ENCODE data around the gene TCP11. TPM values are rescaled to one million over a fixed set of nuclear protein-coding genes. Genes with fewer than 3 reads are reported as not detected.
"Not testable (repeated sequence)": the region's sequence is repeated elsewhere in the genome, so short reads cannot be mapped to it uniquely, and the experiment has no call there.

TCP11 gene
- total RNA-seq, 2 donors from 2014 or later = not detected

DNA sequence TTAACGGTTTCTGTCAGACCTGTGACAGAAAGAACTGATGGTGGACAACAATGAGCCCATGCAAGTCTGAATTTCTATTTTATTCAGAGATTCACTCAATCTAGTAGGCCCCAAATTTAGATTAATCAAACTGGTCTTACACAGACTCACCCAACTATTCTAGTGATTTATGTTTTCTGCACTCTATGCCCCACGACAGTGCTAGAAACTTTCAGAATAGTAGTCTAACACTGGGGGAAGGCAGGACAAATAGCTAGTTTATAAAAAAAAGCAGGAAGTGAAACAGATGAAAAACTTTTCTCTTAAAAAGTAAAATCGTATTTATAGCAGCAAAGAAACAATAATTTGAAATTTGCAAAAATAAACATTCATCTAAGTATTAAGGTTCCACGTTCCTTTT, 5.0 kb downstream of the TCP11 start:
- Histone ChIP-seq H3K4me3 (no peak overlapping the region), H3K27ac (no peak overlapping the region), H3K9me3 (no peaks in the 10 kb centered on the region), H3K36me3 (no peaks in the 10 kb centered on the region), H3K4me1 (peaks cover 0 to 12% of the 10 kb centered on the region in 2 donors), H3K27me3 (no peaks in the 10 kb centered on the region)
- TF ChIP-seq, protein P1, sequence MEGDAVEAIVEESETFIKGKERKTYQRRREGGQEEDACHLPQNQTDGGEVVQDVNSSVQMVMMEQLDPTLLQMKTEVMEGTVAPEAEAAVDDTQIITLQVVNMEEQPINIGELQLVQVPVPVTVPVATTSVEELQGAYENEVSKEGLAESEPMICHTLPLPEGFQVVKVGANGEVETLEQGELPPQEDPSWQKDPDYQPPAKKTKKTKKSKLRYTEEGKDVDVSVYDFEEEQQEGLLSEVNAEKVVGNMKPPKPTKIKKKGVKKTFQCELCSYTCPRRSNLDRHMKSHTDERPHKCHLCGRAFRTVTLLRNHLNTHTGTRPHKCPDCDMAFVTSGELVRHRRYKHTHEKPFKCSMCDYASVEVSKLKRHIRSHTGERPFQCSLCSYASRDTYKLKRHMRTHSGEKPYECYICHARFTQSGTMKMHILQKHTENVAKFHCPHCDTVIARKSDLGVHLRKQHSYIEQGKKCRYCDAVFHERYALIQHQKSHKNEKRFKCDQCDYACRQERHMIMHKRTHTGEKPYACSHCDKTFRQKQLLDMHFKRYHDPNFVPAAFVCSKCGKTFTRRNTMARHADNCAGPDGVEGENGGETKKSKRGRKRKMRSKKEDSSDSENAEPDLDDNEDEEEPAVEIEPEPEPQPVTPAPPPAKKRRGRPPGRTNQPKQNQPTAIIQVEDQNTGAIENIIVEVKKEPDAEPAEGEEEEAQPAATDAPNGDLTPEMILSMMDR (IDR thresholded peaks at IDR 0.05) = no peak
- no peak for DNase-seq (ENCODE audit: low spot score)

DNA sequence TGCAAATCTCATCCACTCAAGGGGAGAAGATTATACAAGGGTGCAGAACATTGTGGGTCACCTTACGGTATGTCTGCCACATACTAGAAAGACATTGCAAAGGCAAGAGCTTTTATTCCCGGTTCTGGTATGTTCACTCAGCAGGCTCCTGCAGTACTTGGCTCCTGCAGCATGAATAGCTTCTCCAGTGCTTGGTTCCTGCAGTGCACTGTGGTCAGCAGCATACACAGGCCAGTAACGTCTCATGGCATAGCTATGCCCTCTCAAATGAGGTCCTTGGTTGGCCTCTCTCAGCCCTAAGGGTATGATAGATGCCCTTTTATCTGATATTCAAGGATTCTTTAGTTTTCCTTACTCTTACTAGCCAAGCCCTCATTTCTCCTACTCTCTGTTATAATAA, 12.6 kb downstream of the TCP11 start:
- Histone ChIP-seq H3K9me3 (no peaks in the 10 kb centered on the region), H3K4me1 (no peaks in the 10 kb centered on the region), H3K4me3 (no peak overlapping the region), H3K27ac (no peak overlapping the region), H3K36me3 (no peaks in the 10 kb centered on the region), H3K27me3 (no peaks in the 10 kb centered on the region)
- DNase-seq (ENCODE audit: low spot score) = no peak
- TF ChIP-seq, protein P1 (IDR thresholded peaks at IDR 0.05) = no peak

DNA sequence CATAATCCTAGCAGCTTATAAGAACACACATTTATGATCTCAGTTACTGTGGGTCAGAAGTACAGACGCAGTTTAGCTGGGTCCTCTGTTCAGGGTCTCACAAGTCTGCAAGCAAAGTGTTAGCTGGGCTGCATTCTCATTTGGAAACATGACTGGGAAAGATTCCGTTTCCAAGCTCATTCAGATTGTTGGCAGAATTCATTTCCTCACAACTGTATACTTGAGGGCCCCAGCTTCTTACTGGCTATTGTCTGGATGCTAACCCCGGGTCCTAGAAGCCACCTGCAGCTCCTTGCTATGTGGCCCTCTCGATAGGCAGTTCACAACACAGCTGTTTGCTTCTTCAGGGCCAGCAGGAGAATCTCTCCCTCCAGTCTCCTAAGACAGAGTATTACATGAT, 13.1 kb downstream of the TCP11 start:
- no peak overlapping the region for H3K27ac ChIP-seq
- H3K9me3 ChIP-seq = peaks cover 0 to 2% of the 10 kb centered on the region in 2 donors
- no peaks in the 10 kb centered on the region for H3K36me3 ChIP-seq
- no peak overlapping the region for H3K4me3 ChIP-seq
- no peaks in the 10 kb centered on the region for H3K4me1 ChIP-seq
- no peaks in the 10 kb centered on the region for H3K27me3 ChIP-seq
- TF ChIP-seq, protein P1 (IDR thresholded peaks at IDR 0.05) = no peak
- DNase-seq (ENCODE audit: low spot score) = no peak

DNA sequence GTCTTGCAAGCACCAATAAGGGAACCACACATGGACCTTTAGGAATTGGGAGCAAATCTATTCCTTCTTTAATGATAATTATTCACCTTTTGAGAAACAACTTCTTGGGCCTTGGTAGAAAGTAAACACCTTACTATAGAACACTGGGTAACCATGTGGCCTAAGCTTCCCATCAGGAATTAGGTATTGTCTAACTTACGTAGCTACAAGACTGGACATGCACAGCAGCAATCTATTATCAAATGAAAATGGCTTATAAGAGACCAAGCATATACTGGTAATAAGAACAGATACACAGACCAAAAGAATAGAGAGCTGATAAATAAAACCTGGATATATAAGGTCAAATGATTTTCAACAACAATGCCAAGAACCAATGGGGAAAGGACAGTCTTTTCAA, 16.8 kb downstream of the TCP11 start:
- TF ChIP-seq, protein P1 (IDR thresholded peaks at IDR 0.05) = no peak
- no peak overlapping the region for H3K27ac ChIP-seq
- H3K4me3 ChIP-seq = no peak overlapping the region
- no peak for DNase-seq (ENCODE audit: low spot score)
- H3K36me3 ChIP-seq = no peaks in the 10 kb centered on the region
- H3K27me3 ChIP-seq = no peaks in the 10 kb centered on the region
- H3K4me1 ChIP-seq = no peaks in the 10 kb centered on the region
- peaks cover 0 to 7% of the 10 kb centered on the region in 2 donors for H3K9me3 ChIP-seq

DNA sequence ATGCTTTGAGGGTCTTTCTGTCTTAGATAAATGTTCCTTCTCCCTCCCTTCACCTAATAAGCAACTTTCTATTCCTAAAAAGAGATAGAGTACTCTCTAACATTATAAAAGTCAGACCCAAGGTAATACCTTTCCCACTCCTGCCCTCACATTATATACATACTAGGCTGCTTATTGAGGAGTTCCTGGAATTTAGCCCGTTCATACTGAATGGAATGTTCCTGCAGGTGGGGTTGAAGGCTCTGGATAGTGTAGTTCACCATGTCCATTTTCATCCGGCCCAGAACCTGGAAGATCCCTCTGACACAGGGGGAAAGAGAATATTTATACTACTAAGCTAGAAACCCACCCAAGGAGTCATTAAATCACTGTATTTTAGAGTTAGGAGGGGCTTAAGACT, 20.4 kb downstream of the TCP11 start:
- Histone ChIP-seq H3K9me3 (peaks cover 0 to 7% of the 10 kb centered on the region in 2 donors), H3K36me3 (no peaks in the 10 kb centered on the region), H3K27ac (no peak overlapping the region), H3K4me3 (no peak overlapping the region), H3K27me3 (no peaks in the 10 kb centered on the region), H3K4me1 (no peaks in the 10 kb centered on the region)
- TF ChIP-seq, protein P1 (IDR thresholded peaks at IDR 0.05) = no peak
- DNase-seq (ENCODE audit: low spot score) = no peak

DNA sequence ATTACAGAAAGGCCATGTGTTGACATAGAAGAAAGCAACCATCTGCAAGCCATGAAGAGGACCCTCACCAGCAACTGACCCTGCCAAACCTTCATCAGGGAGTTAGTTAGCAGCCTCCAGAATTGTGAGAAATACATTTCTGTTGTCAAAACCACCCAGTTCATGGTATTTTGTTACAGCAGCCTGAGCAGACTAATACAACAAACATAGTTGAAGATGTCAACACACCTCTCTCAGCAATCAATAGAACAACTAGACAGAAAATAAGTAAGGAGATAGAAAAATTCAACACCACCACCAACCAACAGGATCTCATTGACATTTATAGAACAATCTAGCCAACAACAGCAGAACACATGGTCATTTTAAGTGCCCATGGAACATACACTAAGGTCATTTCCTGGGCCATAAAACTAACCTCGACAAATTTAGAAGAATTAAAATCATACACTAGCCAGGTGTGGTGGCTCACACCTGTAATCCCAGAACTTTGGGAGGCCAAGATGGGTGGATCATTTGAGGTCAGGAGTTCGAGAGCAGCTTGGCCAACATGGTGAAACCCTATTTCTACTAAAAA, 32.7 kb downstream of the TCP11 start:
- H3K4me1 ChIP-seq = no peaks in the 10 kb centered on the region
- H3K27ac ChIP-seq = no peak overlapping the region
- H3K27me3 ChIP-seq = no peaks in the 10 kb centered on the region
- H3K9me3 ChIP-seq = peaks cover 0 to 4% of the 10 kb centered on the region in 2 donors
- no peaks in the 10 kb centered on the region for H3K36me3 ChIP-seq
- TF ChIP-seq, protein P1 (IDR thresholded peaks at IDR 0.05) = no peak
- DNase-seq (ENCODE audit: low spot score) = no peak
- no peak overlapping the region for H3K4me3 ChIP-seq

DNA sequence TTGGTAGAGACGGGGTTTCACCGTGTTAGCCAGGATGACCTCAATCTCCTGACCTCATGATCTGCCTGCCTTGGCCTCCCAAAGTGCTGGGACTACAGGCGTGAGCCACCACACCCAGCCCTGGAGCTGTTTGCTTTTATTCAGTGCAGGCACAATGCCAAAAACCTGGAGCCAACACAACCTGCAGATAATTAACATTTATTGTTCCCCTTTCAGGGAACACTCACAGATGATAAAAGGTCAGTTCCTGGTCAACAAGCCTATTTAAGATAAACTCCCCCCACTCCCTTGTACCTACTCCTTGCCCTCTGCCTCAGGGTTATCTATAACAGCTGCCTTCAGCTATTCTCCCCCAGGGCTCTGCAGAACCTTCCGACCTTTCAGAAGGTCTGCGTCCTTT, 33.4 kb downstream of the TCP11 start:
- not testable (repeated sequence) for H3K27me3 ChIP-seq; H3K27ac ChIP-seq; H3K4me3 ChIP-seq; H3K36me3 ChIP-seq; H3K9me3 ChIP-seq; DNase-seq (ENCODE audit: low spot score); H3K4me1 ChIP-seq

DNA sequence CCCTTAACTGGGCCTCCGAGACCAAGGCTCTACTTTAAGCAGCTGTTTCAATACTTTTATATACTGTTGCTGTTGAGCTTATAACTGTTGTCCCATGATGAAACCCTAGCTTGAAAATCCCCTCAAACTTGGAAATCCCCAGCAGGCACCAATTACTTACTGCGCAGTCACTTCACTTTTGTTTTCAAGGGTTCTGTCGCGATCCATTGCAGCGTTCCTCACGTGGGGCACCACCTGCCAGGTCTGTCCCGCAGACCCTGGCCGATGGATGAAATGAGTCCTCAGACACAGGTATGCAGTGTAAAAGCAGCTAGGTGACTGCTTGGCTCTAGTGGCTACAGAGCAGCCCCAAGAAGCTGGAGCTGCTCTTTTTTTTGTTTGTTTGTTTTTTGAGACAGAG, 33.9 kb downstream of the TCP11 start:
- H3K27me3 ChIP-seq; H3K27ac ChIP-seq; DNase-seq (ENCODE audit: low spot score); H3K4me1 ChIP-seq; H3K36me3 ChIP-seq; H3K9me3 ChIP-seq; H3K4me3 ChIP-seq: not testable (repeated sequence)

DNA sequence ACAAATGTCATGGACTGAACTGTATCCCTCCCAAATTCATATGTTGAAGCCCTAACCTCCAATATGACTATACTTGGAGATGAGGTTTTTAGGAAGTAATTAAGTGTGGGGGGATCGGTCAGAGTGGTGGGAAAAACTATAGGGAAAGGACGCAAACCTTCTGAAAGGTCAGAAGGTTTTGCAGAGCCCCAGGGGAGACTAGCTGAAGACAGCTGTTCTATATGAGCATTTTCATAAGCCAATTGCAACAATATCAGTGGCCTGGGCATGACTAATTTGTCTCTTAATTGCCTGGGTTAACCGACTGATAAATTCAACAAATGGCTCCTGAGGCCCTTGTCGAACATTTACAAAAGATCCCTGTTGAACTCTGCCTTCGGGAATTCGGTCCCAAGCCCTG, 35.1 kb downstream of the TCP11 start:
- H3K9me3 ChIP-seq; H3K36me3 ChIP-seq; H3K4me1 ChIP-seq; H3K4me3 ChIP-seq; H3K27ac ChIP-seq; H3K27me3 ChIP-seq; DNase-seq (ENCODE audit: low spot score): not testable (repeated sequence)

Measured in right atrium auricular region (tissue), 2 donors.